HG03175 (cell line): ENCODE results near the gene ENPP5.
"Not testable (repeated sequence)": the region's sequence is repeated elsewhere in the genome, so short reads cannot be mapped to it uniquely, and the experiment has no call there.

Experiments
- ATAC-seq: cut with Tn5 transposase; IDR thresholded peaks from one replicate; pipeline ENCODE4 v1.9.1; 2021; ENCODE audit warnings: mild to moderate bottlenecking, moderate library complexity; ENCODE audit not compliant: unreplicated experiment

Gene ENPP5

DNA sequence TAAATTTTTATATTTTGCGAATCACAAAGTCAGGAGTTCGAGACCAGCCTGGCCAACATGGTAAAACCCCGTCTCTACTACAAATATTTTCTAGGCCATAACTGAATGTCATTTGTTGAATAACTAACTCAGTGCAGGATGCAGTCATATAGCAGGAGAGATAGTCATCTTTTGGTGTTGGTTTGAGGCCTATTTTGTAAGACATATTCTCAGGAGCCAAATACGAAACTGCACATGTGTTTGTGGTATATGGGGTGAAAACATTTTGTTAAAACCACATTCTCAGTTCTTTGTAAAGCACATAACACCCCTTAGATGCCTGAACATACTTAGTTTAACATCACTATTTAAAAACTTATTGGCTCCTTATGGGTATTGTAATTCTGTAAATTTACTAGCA is 4.7 kb upstream of the ENPP5 start:
- peak; percentile 85 for ATAC-seq

DNA sequence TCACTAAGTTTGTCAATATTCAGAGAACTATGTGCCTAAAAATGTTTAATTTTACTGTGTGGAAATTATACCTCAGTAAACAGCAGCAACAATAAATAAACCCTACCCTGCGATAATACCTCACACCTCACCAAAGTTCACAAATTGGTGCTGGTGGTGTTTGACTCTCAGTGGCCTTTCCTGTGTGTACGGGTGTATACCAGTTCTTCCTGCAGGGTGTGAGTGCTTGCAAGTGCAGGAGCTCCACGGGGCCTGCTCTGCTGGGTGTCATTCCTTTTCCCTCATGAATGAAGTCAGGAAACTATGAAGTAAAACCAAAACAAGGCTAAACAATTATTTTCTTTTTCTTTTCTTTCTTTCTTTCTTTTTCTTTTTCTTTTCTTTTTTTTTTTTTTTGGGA is 4.1 kb upstream of the ENPP5 start:
- no peak for ATAC-seq

DNA sequence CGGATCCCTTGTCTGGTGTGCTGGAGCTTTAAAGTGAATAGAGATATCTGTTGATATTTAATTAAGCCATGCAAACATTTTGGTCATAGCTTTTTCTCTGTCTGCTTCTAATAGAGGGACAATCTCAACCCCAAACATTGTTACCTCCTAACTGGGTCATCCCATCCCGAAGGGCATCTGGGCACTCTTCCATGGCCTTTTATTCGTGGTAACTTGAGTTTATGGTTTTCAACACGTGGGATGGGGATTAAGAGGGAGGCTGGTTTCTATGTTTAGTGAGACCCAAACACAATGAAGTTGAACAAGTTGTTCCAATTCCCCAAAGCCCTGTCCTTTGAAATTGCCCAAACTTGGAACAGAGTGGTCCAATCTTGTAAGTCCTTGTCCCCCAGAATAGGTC is 1.4 kb upstream of the ENPP5 start:
- no peak for ATAC-seq

DNA sequence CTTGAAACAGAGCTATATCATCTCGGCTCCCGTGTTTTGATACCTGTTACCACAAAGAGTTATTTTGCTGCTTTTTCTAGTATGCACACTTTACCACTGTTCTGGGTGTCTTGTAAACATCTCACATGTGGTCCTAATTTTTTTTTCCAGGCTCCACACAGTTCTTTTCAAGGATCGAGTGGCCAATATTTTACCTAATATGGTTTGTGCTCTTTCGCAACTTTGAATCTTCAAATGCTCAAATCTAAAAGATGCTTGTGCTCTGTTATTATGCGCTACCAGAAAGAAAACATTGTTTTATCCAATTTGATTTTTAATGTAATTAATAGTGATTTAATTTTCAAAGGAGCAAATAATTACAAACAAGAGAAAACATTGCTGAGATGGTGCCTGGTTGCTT is 10.7 kb downstream of the ENPP5 start:
- ATAC-seq = no peak

DNA sequence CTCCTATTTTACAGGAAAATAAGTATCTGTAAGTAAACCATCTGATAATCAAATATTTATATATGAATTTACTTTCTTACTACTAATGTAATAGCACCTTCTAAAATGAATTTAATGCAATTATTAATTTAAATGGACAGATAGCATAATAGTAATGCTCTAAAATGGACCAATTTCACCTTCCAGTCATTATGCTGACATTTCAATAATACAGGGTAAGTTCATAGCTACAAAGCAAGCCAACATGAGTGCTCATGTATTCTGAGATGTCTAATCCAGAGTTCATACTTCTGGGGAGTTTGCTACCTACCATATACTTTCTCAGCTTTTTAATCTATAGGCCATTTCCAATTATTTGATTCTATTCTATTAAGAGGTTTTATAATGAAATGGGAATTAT is 11.6 kb downstream of the ENPP5 start:
- ATAC-seq = no peak

DNA sequence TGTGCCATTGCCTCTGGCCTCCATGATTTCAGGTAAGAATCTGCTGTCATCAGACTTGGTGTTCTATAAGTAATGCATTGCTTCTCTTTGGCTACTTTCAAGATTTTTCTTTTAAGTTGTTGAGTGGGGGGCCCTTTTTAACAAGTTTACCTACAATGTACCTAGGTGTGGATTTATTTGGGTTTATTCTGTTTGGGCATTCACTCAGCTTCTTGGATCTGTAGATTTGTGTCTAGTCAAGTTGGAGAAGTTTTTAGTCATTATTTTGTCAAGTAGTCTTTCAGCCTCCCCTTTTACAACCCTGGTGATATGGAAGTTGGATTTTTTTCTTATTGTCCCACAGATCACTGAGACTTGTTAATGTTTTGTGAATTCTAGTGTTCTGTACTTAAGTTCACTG is 14.1 kb downstream of the ENPP5 start:
- no peak for ATAC-seq

DNA sequence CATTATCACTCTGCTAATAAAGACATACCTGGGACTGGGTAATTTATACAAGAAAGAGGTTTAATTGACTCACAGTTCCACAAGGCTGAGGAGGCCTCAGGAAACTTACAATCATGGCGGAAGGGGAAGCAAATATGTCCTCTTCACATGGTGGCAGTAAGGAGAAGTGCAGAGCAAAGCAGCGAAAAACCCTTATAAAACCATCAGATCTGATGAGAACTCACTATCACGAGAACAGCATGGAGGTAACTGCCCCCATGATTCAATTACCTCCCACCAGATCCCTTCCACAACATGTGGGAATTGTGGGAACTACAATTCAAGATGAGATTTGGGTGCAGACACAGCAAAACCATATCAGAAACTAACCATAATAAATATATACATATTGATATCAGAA is 21.7 kb downstream of the ENPP5 start:
- ATAC-seq = not testable (repeated sequence)

DNA sequence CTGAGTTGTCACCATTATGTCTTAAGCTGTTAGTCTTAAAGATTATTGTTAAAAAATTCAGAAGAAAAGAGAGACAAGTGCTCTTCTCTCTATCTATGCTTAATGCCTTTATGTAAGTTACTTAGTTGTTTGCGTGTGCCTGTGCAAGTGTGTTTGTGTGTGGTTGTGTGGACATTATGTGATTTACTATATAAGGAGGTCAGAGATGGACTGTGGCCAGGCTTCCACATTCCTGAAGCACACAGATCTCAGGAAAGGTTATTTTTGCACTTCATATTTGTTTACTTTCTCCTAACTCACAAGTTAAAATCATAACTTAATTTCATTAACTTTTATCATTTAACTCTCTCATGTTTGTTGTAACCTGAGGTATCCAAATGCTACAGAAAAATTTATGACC is 26.5 kb downstream of the ENPP5 start:
- no peak for ATAC-seq

DNA sequence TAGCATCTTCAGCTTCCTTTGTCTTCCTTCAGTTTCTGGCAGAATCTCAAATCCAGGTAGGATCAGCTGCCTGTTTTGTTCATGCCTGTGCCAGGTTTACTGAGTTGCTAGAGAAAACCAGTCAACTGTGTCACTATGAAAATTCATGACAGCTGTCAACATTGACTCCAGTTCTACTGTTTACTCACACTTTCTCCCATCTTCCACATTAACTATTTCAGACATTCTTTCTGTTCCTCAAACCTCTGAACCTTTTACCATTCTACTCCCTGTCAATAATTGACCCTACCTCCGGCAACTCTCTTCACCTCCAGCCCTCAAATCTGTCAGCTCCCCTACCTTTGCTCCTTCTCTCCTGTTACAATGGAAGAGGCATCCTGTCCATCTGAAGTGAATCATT is 32.5 kb downstream of the ENPP5 start:
- peak; percentile 89 for ATAC-seq

DNA sequence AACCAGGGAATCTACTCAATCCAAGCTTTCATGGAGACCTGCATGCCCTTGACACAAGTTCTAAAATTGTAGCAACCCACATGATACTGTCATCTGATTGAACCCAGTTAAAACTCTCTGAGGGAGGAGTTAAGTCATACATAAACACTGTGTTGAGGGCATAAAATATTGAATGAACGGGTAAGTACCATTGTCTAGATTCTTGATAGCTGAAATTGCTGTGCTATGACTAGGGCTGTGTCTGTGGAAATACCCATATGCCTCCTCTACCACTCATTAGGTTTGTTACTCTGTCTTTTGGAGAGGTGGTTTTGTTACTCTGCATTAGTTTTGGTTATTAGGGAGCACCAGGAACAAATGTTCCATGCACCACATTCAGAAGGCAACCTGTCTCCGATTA is 33.4 kb downstream of the ENPP5 start:
- peak; percentile 37 for ATAC-seq

DNA sequence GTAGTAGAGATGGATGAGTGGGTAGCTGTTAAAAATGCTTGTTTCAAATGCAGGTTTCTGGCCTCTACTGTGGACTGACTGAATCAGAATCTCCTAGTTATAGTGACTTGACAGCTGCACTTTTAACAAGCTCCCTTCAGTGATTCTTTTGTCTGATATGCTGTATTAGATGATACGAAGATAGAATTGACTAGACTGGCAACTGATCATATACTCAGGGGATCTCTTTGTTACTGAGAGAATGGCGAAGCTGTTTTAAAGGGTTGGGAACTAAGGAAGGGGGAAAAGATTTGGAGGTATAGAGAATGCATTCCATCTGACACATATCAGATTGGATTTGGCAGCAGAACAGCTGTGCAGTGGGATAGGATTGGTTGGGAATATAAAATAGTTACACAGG is 33.9 kb downstream of the ENPP5 start:
- no peak for ATAC-seq

DNA sequence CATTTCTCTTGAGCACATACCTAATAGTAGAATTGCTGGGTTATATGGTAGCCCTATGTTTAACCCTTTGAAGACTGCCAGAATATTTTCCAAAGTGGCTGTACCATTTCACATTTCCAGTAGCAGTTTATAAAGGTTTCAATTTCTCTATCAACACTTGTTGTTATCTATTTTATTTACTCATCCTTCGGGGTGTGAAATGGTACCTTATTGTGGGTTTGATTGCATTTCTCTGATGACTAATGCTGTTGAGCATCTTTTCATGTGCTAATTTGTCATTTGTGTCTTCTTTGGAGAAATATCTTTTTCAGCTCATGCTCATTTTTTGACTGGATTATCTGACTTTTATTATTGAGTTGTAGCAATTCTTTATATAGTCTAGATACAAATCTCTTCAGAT is 35.6 kb downstream of the ENPP5 start:
- no peak for ATAC-seq

DNA sequence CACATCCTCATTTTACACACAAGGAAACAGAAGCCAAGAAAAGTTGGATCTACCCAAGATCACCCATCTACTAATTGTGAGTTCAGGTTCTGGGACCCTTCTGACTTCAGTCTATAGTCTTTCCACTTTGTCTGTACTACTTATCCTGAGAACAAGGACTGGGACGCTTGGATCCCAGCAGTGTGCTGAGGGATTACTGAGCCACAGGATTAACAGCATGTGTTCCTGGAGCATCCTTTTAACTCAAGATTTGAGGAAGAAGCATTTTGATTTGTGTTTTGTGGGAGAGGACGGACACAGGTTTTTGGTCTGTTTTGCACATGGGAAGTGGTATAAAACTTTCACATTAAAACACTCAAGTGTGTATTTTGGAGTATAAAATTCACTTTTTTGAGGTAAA is 36.6 kb downstream of the ENPP5 start:
- ATAC-seq = no peak

DNA sequence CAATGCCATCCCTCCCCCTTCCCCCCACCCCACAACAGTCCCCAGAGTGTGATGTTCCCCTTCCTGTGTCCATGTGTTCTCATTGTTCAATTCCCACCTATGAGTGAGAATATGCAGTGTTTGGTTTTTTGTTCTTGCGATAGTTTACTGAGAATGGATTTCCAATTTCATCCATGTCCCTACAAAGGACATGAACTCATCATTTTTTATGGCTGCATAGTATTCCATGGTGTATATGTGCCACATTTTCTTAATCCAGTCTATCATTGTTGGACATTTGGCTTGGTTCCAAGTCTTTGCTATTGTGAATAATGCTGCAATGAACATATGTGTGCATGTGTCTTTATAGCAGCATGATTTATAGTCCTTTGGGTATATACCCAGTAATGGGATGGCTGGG is 39.5 kb downstream of the ENPP5 start:
- ATAC-seq = not testable (repeated sequence)

DNA sequence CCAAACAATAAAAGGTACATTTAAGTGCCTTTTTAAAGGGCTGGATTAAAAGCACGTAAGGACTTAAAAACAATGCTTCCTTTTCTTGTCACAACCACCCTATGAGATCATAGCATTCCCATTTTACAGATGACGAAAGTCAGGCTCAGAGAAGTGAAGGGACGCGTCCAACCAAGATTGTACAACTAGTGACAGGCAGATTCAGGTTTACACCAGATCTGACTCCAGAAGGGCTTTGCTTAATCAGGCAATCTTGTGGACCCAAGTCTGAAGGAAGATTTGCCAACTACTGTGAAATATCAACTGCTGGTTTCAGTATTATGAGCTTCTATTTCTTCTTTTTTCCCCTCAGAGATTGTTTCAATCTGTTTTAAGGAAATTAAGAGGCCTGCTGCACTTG is 40.1 kb downstream of the ENPP5 start:
- no peak for ATAC-seq

DNA sequence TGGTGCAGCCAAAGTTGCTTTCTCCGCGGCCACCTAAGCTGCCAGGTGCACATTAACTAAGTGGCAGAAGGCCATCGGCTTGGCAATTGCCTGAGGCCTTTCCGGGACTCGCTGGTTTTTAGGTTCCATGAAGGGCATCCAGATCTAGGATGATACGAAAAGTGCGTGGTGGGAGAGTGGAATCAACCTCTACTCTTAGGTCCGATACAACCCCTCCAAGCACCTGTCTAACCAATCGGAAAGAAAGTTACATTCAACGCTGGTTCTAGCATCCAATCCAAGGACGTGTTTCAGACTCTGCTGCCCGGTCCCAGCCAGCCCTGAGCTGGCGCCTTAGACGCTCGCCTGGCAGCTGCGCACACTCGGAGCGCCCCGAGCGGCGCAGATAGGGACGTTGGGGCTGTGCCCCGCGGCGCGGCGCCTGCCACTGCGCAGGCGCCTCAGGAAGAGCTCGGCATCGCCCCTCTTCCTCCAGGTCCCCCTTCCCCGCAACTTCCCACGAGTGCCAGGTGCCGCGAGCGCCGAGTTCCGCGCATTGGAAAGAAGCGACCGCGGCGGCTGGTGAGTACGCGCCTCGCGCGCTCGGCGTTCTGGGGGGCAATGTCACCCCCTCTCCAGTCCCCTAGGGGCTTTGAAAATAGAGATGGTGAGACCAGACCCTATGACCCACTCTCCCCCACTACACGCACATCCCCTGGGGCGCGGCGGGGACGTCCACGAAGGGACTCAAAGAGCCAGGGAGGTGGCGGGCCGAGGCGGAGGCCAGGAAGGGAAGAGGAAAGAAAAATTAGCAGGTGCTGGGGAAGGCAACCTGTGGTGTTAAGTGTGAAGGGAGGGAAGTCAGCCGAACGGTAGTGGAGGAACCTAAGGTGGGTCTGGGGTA is 40.9 kb downstream of the ENPP5 start, which contains the start of gene ENPP4:
Gene ENPP4, plus strand, starts transcription at position 361 of the 883 bp plus-strand sequence. CDS start 9,595 bp downstream, outside the sequence.
- peak; percentile 98 for ATAC-seq

DNA sequence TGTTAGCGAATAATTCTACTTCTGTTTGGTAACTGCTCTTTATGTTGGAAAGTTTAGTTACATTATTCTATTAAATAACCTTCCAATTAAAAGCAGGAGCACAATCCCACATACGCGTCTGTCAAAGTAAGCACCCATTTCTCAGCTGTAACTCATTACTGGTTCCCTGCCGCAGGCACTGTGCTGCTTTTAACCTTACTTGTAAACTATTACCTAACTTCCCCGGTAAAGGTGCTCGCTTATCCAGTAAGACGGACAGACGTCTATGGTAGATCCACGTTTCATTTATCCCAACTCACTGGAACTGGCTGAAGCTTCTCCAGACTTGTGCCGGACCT is 41.5 kb downstream of the ENPP5 start:
- peak; percentile 16 for ATAC-seq

DNA sequence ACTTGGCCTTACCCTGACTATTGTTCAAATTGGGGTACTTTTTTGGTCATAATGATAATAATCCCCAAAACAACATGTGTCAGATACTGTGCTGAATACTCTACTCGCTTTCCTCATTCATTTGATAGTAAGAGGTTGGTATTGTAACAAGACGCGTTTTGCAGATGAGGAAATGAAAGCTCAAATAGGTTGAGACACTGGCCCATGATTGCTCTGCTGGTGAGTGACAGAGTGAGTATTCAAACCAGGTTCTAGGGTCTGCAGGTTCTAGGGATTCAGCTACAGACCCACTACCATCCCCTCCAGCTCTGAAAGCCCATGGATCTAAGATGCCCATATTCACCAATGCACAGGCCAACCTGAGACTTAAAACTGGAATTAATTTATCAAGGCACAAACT is 42.3 kb downstream of the ENPP5 start:
- ATAC-seq = no peak

DNA sequence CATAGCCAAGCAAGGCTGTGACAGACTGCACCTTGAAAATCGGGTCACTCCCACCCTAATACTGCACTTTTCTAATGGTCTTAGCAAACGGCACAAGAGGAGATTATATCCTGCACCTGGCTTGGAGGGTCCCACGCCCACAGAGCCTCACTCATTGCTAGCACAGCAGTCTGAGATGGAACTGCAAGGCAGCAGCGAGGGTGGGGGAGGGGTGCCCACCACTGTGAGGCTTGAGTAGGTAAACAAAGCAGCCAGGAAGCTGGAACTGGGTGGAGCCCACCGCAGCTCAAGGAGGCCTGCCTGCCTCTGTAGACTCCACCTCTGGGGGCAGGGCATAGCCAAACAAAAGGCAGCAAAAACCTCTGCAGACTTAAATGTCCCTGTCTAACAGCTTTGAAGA is 51.1 kb downstream of the ENPP5 start:
- not testable (repeated sequence) for ATAC-seq

DNA sequence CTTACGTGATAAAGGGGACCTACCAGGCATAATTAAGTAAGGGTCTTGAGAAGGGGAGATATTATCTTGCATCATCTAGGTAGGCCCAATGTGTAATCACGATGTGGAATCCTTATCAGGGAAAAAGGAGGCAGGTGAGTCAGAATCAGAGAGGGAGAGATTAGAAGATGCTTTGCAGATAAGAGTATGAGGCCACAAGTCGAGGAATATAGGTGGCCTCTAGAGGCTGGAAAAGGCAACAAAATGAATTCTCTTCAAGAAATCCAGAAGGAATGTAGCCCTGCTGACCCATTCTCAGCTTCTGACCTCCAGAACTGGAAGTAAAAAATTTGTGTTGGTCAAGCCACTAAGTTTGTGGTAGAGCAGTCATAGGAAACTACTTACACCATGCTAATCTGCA is 51.9 kb downstream of the ENPP5 start:
- ATAC-seq = no peak

DNA sequence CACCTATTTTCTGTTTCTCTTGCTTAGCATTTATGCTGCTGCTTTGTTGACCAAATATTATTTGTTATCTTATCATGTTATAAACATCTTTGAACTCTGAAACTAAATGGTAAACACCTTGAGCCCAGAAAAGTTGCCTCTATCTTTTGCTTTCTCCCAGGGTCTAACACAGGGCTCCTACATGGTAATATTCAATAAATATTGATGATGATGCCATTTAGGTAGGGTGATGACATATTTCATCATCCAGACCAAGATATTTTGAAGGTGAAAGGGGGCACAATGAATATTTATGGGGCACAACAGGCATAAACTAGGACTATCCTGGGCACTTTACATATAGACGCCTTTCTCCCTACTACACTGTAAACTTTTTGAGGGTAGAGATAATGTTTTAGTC is 52.6 kb downstream of the ENPP5 start:
- ATAC-seq = no peak

DNA sequence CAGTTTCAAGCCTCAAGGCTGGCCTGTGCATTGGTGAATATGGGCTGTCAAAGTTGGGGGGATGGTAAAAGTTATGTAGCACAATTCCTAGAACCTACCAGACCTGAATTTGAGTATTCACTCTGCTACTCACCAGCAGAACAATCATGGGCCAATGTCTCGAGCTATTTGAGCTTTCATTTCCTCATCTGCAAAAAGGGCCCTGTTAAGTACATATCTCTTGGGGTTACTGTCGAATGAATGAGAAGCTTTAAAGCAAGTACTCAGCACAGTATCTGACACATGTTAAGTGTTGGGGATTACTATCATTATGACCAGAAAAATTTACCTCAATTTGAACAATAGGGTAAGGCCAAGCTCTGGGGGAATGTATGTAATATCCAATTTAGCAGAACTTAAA is 54.5 kb downstream of the ENPP5 start:
- no peak for ATAC-seq

DNA sequence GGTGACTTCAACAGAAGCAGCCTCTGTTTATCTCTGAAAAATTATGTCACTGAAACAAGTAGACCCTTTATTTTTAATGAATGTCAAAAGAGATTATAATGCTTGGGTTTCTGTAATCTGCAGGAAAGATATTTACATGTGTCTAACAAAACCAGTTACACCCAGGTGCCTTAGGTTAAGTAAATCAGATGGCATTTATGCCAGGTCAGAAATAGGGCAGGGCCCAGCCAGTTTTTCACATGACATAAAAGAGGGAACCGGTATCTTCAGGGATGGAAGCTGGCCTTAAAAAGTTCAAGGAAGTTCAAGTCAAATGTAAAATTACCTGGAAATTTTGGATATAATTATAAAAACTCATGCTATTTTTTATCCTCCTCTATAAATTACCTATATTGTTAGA is 55.1 kb downstream of the ENPP5 start:
- ATAC-seq = no peak
